ENCODE measurements around the gene NLRP12.
"Not testable (repeated sequence)": the region's sequence is repeated elsewhere in the genome, so short reads cannot be mapped to it uniquely, and the experiment has no call there.

DNA sequence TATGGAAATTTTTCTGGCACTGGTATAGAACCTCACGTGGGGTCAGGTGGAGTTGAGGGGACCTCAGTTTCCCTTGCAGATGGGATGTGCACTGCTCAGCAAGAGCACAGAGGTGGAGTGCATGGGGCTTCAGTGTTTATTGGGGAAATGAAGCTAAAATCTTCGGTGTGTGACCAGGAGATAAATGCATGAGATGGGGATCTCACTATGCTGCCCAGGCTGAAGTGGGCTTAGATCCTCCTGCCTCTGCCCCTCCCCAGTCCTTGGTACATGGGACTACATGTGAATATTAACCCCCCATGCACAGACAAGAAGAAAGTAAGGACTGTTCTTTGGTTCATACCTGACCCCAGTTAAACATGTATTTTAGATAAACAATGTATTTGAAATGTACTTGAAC is 65.1 kb downstream of the NLRP12 start:
- TF ChIP-seq, protein P1, sequence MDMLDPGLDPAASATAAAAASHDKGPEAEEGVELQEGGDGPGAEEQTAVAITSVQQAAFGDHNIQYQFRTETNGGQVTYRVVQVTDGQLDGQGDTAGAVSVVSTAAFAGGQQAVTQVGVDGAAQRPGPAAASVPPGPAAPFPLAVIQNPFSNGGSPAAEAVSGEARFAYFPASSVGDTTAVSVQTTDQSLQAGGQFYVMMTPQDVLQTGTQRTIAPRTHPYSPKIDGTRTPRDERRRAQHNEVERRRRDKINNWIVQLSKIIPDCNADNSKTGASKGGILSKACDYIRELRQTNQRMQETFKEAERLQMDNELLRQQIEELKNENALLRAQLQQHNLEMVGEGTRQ (CRISPR knock-in tag; IDR thresholded peaks at IDR 0.05), result not testable (repeated sequence)
- TF ChIP-seq, protein P2, sequence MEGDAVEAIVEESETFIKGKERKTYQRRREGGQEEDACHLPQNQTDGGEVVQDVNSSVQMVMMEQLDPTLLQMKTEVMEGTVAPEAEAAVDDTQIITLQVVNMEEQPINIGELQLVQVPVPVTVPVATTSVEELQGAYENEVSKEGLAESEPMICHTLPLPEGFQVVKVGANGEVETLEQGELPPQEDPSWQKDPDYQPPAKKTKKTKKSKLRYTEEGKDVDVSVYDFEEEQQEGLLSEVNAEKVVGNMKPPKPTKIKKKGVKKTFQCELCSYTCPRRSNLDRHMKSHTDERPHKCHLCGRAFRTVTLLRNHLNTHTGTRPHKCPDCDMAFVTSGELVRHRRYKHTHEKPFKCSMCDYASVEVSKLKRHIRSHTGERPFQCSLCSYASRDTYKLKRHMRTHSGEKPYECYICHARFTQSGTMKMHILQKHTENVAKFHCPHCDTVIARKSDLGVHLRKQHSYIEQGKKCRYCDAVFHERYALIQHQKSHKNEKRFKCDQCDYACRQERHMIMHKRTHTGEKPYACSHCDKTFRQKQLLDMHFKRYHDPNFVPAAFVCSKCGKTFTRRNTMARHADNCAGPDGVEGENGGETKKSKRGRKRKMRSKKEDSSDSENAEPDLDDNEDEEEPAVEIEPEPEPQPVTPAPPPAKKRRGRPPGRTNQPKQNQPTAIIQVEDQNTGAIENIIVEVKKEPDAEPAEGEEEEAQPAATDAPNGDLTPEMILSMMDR (IDR thresholded peaks at IDR 0.05), result not testable (repeated sequence)
- TF ChIP-seq KAT7 (CRISPR knock-in tag; IDR thresholded peaks at IDR 0.05; ENCODE audit: borderline replicate concordance), result not testable (repeated sequence)

Data from WTC11 (cell line).